BJ (cell line): ENCODE data around the gene LRRC30. TPM values are rescaled to one million over a fixed set of nuclear protein-coding genes. Genes with fewer than 3 reads are reported as not detected.

ENCODE experiments used
- CTCF ChIA-PET: fragments of 350-600 bp; formaldehyde crosslinking; extraction: SDS; loops from one replicate; lab custom pipeline; 2021; ENCODE audit warnings: antibody characterized with exemption, inconsistent platforms; lab: Yijun Ruan, JAX
- POLR2A ChIA-PET: fragments of 300-600 bp; sonication (Branson Sonifier 250); formaldehyde crosslinking; extraction: SDS; loops from one replicate; lab custom pipeline; 2021; ENCODE audit warnings: antibody characterized with exemption; lab: Charles Lee
- DNase-seq: peaks from one replicate; pipeline ENCODE4 v3.0.0-alpha.2; 2011; ENCODE audit warnings: low read depth
- H3K27me3 ChIP-seq: 2 replicates; pipeline ENCODE4 v1.6.0; 2011; ENCODE audit warnings: low read length; ENCODE audit not compliant: control insufficient read depth, insufficient read depth
- H3K36me3 ChIP-seq: 2 replicates; pipeline ENCODE4 v1.5.1; 2011; ENCODE audit warnings: low read length; ENCODE audit not compliant: control insufficient read depth, insufficient read depth
- H3K4me3 ChIP-seq: 2 replicates; pipeline ENCODE4 v1.5.1; 2011; ENCODE audit warnings: low read depth, mild to moderate bottlenecking, control low read depth, low read length
- polyA plus RNA-seq: library from polyadenylated mRNA; depleted of rRNA; stranded (reverse); fragments of >200 nt; gene quantifications from 2 replicates; pipeline ENCODE4 v1.2.3, GENCODE V29; 2011; rRNA removed
- TF ChIP-seq, protein P1 (sequence below): IDR thresholded peaks from 2 replicates; pipeline ENCODE4 v1.5.1; 2011; ENCODE audit warnings: low read depth, mild to moderate bottlenecking, control low read depth, inconsistent platforms, low read length, moderate library complexity; ENCODE audit not compliant: insufficient read depth

Gene LRRC30
- polyA plus RNA-seq, 1 experiment = not detected

DNA sequence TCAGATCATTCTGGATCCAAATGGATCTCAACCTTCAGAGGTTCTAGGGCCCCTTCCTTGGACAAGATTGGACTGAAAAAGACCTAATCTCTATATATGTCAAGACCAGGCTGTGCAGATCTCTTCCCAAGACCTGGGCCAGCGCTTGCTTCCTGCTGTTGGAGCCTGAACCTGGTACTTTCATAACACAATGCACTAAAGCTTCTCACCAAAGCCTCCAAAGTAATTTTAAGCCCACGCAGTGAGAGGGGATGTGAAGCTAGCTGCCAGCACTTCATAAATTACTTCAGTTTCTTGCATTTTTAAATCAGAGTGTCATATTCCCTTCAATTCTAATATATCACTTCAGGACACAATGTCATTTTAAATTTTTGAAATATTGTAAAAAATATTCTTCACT, 50.7 kb downstream of the LRRC30 start:
- ChIA-PET POLR2A (no interaction called here), CTCF (interaction anchor here (1.4 kb wide), 1 partner anchor 9 kb away, joined by 4 read pairs; no protein-coding TSS in a partner anchor)
- Histone ChIP-seq H3K4me3 (no peak overlapping the region), H3K36me3 (no peaks in the 10 kb centered on the region), H3K27me3 (no peaks in the 10 kb centered on the region; the same call in 1 of the 2 replicates)
- TF ChIP-seq, protein P1, sequence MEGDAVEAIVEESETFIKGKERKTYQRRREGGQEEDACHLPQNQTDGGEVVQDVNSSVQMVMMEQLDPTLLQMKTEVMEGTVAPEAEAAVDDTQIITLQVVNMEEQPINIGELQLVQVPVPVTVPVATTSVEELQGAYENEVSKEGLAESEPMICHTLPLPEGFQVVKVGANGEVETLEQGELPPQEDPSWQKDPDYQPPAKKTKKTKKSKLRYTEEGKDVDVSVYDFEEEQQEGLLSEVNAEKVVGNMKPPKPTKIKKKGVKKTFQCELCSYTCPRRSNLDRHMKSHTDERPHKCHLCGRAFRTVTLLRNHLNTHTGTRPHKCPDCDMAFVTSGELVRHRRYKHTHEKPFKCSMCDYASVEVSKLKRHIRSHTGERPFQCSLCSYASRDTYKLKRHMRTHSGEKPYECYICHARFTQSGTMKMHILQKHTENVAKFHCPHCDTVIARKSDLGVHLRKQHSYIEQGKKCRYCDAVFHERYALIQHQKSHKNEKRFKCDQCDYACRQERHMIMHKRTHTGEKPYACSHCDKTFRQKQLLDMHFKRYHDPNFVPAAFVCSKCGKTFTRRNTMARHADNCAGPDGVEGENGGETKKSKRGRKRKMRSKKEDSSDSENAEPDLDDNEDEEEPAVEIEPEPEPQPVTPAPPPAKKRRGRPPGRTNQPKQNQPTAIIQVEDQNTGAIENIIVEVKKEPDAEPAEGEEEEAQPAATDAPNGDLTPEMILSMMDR = no peak
- DNase-seq = no peak

Other genes with a start within 250 kb of the LRRC30 start
- 3.2 and 3.4 TPM in 2 replicates for gene LAMA1, start 113.3 kb upstream of the LRRC30 start, polyA plus RNA-seq